Measurements from ENCODE around the gene GNRHR. TPM values are rescaled to one million over a fixed set of nuclear protein-coding genes. Genes with fewer than 3 reads are reported as not detected.
"Not testable (repeated sequence)": the region's sequence is repeated elsewhere in the genome, so short reads cannot be mapped to it uniquely, and the experiment has no call there.

GNRHR gene
- total RNA-seq, 4 donors from 2014 or later, result not detected

DNA sequence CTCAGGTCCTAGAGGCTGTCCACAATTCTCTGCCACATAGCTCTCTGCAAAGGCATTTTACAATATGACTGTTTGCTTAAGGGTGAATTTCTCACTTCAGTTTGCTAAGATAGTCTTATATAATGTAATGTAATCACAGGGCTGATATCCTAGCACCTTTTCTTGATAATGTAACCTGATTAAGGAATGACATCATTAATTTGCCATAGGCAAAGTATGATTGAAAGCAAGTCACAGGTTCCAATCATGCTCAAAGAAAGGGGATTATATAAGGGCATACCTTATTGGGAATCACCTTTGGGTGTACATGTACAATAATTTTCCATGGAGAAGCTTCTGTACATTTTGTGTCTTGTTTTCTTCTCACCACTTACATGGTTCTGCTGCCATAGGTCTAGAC lies 18.9 kb downstream of the GNRHR start:
- H3K27ac ChIP-seq, result no peak overlapping the region
- H3K4me1 ChIP-seq, result no peaks in the 10 kb centered on the region
- no peak overlapping the region for H3K4me3 ChIP-seq
- DNase-seq (ENCODE audit: low spot score in 2 of 2), result no peak
- H3K36me3 ChIP-seq, result peaks cover 0 to 14% (median 0%) of the 10 kb centered on the region in 3 donors
- peaks cover 0 to 5% (median 0%) of the 10 kb centered on the region in 4 donors for H3K9me3 ChIP-seq
- TF ChIP-seq, protein P1, sequence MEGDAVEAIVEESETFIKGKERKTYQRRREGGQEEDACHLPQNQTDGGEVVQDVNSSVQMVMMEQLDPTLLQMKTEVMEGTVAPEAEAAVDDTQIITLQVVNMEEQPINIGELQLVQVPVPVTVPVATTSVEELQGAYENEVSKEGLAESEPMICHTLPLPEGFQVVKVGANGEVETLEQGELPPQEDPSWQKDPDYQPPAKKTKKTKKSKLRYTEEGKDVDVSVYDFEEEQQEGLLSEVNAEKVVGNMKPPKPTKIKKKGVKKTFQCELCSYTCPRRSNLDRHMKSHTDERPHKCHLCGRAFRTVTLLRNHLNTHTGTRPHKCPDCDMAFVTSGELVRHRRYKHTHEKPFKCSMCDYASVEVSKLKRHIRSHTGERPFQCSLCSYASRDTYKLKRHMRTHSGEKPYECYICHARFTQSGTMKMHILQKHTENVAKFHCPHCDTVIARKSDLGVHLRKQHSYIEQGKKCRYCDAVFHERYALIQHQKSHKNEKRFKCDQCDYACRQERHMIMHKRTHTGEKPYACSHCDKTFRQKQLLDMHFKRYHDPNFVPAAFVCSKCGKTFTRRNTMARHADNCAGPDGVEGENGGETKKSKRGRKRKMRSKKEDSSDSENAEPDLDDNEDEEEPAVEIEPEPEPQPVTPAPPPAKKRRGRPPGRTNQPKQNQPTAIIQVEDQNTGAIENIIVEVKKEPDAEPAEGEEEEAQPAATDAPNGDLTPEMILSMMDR (IDR thresholded peaks at IDR 0.05), result no peak
- TF ChIP-seq EP300 (IDR thresholded peaks at IDR 0.05) (no peak), POLR2A (IDR thresholded peaks at IDR 0.05) (no peak)
- no peaks in the 10 kb centered on the region for H3K27me3 ChIP-seq

DNA sequence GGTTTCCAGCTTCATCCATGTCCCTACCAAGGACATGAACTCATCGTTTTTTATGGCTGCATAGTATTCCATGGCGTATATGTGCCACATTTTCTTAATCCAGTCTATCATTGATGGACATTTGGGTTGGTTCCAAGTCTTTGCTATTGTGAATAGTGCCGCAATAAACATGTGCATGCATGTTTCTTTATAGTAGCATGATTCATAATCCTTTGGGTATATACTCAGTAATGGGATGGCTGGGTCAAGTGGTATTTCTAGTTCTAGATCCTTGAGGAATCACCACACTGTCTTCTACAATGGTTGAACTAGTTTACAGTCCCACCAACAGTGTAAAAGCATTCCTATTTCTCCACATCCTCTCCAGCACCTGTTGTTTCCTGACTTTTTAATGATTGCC lies 23.7 kb downstream of the GNRHR start:
- H3K4me1 ChIP-seq; H3K4me3 ChIP-seq; H3K27me3 ChIP-seq; H3K27ac ChIP-seq; DNase-seq (ENCODE audit: low spot score in 2 of 2): not testable (repeated sequence)
- peaks cover 0 to 25% (median 0%) of the 10 kb centered on the region in 3 donors for H3K36me3 ChIP-seq
- 98% methylated on average over 3 of the region's 3 CpGs for WGBS, 2 donors
- H3K9me3 ChIP-seq, result peaks cover 0 to 13% (median 0%) of the 10 kb centered on the region in 4 donors

DNA sequence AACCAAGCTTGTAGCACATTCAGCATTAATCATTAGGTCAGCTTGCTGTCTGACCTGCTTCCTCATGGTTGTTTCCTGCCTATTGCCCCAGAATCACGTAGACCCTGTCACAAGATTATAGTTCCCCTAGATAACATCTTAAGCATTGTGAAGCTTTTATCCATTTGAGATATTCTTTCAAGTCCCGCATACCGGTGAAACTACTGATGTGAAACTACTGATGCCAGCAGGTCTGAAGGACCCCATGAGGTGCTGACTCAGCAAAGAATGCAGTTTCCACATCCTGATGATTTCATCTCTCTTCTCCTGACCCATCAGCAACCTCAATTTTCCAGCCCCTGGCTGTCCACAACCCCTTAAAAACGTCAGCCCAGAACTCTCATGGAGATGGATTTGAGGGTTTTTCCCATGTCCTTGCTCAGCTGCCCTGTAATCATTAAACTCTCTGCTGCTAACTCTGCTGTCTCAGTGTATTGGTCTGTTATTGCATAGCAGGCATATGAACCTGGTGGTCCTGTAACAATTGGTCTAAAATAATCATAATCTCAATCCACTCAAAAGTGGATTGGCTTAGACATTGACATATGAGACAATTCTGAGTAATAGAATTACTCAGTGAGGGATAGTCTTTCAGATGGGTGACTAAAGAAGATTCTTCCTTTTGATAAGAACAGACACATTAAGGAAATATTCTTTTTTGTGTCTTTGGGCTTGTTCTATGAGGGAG lies 26.9 kb downstream of the GNRHR start:
- H3K27me3 ChIP-seq, result no peaks in the 10 kb centered on the region
- DNase-seq (ENCODE audit: low spot score in 2 of 2), result no peak
- no peaks in the 10 kb centered on the region for H3K4me1 ChIP-seq
- TF ChIP-seq, protein P1 (IDR thresholded peaks at IDR 0.05), result no peak
- TF ChIP-seq EP300 (IDR thresholded peaks at IDR 0.05) (no peak), POLR2A (IDR thresholded peaks at IDR 0.05) (no peak)
- H3K9me3 ChIP-seq, result peaks cover 0 to 13% (median 0%) of the 10 kb centered on the region in 4 donors
- H3K27ac ChIP-seq, result no peak overlapping the region
- H3K36me3 ChIP-seq, result peaks cover 0 to 35% (median 0%) of the 10 kb centered on the region in 3 donors
- 70 to 76% methylated on average over 4 of the region's 4 CpGs for WGBS, 2 donors
- H3K4me3 ChIP-seq, result no peak overlapping the region

DNA sequence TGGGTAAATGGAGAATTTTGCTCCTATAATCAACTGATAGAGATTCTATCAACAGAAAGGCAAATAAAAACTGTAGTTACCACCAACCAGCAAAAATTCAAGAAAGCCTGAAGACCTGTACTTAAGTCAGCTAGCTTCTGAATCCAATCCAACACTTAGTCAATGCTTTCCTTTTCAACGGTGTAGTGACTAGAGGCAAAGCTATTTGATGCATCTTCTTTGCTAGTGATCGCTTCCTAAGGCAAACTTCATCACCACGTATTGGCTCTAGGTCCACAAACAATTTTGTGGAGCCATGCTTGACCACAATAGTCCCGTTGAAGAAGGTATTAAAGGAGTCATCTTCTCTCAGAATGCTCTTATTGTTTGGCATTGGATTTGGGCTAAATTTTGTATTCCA lies 28.2 kb downstream of the GNRHR start:
- Histone ChIP-seq H3K4me1 (no peaks in the 10 kb centered on the region), H3K4me3 (no peak overlapping the region), H3K9me3 (peaks cover 0 to 8% (median 0%) of the 10 kb centered on the region in 4 donors), H3K27me3 (no peaks in the 10 kb centered on the region), H3K27ac (no peak overlapping the region), H3K36me3 (peaks cover 0 to 37% (median 0%) of the 10 kb centered on the region in 3 donors)
- 81 to 82% methylated on average over 4 of the region's 4 CpGs for WGBS, 2 donors
- no peak for DNase-seq (ENCODE audit: low spot score in 2 of 2)
- TF ChIP-seq, protein P1 (IDR thresholded peaks at IDR 0.05), result no peak
- TF ChIP-seq POLR2A (IDR thresholded peaks at IDR 0.05) (no peak), EP300 (IDR thresholded peaks at IDR 0.05) (no peak)

DNA sequence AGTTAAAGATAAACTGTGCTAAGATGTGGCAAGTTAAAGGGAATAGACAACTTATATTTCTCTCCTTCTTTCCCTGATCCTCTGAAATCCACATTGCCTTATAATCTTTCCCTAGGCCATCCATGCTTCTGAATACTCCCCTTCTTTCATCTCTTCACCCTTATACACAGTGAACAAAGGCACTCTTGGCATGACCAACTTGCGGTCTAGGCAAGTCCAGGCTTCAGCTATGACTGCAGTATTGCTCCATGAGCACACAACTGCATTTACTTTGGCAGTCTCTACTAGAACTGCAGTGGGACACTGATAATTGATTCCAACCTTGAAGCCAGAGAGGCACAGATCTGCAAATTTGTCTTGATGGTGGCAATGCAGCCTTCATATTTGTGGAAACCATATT lies 29.1 kb downstream of the GNRHR start:
- DNase-seq (ENCODE audit: low spot score in 2 of 2), result no peak
- Histone ChIP-seq H3K36me3 (peaks cover 0 to 41% (median 0%) of the 10 kb centered on the region in 3 donors), H3K4me3 (no peak overlapping the region), H3K4me1 (no peaks in the 10 kb centered on the region), H3K27me3 (no peaks in the 10 kb centered on the region), H3K9me3 (peaks cover 0 to 8% (median 0%) of the 10 kb centered on the region in 4 donors), H3K27ac (no peak overlapping the region)
- WGBS, 2 donors, result 79 to 96% methylated on average over 1 of the region's 1 CpG
- TF ChIP-seq EP300 (IDR thresholded peaks at IDR 0.05) (no peak), POLR2A (IDR thresholded peaks at IDR 0.05) (no peak)
- TF ChIP-seq, protein P1 (IDR thresholded peaks at IDR 0.05), result no peak
